Measurements from ENCODE around the gene OPRPN. TPM values are rescaled to one million over a fixed set of nuclear protein-coding genes. Genes with fewer than 3 reads are reported as not detected.

Gene OPRPN
- total RNA-seq (not detected), total RNA-seq (0 to 0.06 (median 0) reads per million in 172 experiments)
- not detected for polyA plus RNA-seq (2013, experiment 1 of 2)
- polyA plus RNA-seq (2013, experiment 2 of 2): not detected

- CTCF ChIA-PET: no interaction called here
- H3K27ac ChIP-seq (ENCODE audit: low read depth in 1 of 2, low read length in 2 of 2): no peak within 1 kb of the TSS
- H3K4me3 ChIP-seq (ENCODE audit: low read length): no peak within 1 kb of the TSS
- intact Hi-C loops (cut with DNase I, micrococcal nuclease): no loop called here
- no peaks in the 10 kb centered on the region for H3K9me3 Mint-ChIP-seq
- no peak for TF ChIP-seq CTCF (IDR thresholded peaks at IDR 0.05)
- no peaks in the 10 kb centered on the region for H3K4me1 ChIP-seq (ENCODE audit: insufficient read depth, low read length)
- POLR2A ChIA-PET: no interaction called here
- H3K27me3 Mint-ChIP-seq: no peaks in the 10 kb centered on the region
- no peaks in the 10 kb centered on the region for H3K36me3 Mint-ChIP-seq (ENCODE audit: low read depth)
- H3K27me3 ChIP-seq (ENCODE audit: control insufficient read depth in 1 of 2, insufficient read depth in 2 of 2, low read length in 2 of 2): no peaks in the 10 kb centered on the region
- H3K9me3 ChIP-seq (ENCODE audit: control insufficient read depth in 1 of 2, insufficient read depth in 1 of 2, low read length in 2 of 2): no peaks in the 10 kb centered on the region
- H3K4me3 Mint-ChIP-seq: no peak within 1 kb of the TSS
- ATAC-seq (ENCODE audit: poor library complexity) (no peak), DNase-seq (no peak)
- H3K36me3 ChIP-seq (ENCODE audit: insufficient read depth, low read length): no peaks in the 10 kb centered on the region
- H3K27ac Mint-ChIP-seq: no peak within 1 kb of the TSS
- no peaks in the 10 kb centered on the region for H3K4me1 Mint-ChIP-seq (ENCODE audit: low read depth)
Observed at GRCh38 chr4:70397580-70397979, at the start of gene OPRPN. OPRPN (plus strand) TSS chr4:70397940; CDS start chr4:70399286, 1,346 bp downstream.

- Mint-ChIP-seq H3K9me3 (no peaks in the 10 kb centered on the region), H3K4me3 (no peak overlapping the region), H3K27ac (no peak overlapping the region), H3K4me1 (ENCODE audit: low read depth) (no peaks in the 10 kb centered on the region), H3K27me3 (no peaks in the 10 kb centered on the region), H3K36me3 (ENCODE audit: low read depth) (no peaks in the 10 kb centered on the region)
- intact Hi-C loops (cut with DNase I, micrococcal nuclease): no loop called here
- no peak overlapping the region for H3K4me3 ChIP-seq (ENCODE audit: low read length)
- no peaks in the 10 kb centered on the region for H3K4me1 ChIP-seq (ENCODE audit: insufficient read depth, low read length)
- no peaks in the 10 kb centered on the region for H3K9me3 ChIP-seq (ENCODE audit: control insufficient read depth in 1 of 2, insufficient read depth in 1 of 2, low read length in 2 of 2)
- DNase-seq: no peak
- ChIA-PET CTCF (no interaction called here), POLR2A (no interaction called here)
- no peak overlapping the region for H3K27ac ChIP-seq (ENCODE audit: low read depth in 1 of 2, low read length in 2 of 2)
- H3K27me3 ChIP-seq (ENCODE audit: control insufficient read depth in 1 of 2, insufficient read depth in 2 of 2, low read length in 2 of 2): no peaks in the 10 kb centered on the region
- no peaks in the 10 kb centered on the region for H3K36me3 ChIP-seq (ENCODE audit: insufficient read depth, low read length)
- no peak for TF ChIP-seq CTCF (IDR thresholded peaks at IDR 0.05)
- ATAC-seq (ENCODE audit: poor library complexity): no peak
Observed at GRCh38 chr4:70356185-70356584, 41.6 kb upstream of the OPRPN start.

GRCh38 chr4:70359115-70359661 lies 38.6 kb upstream of the OPRPN start:
- ChIA-PET CTCF (no interaction called here), POLR2A (no interaction called here)
- Histone ChIP-seq H3K4me1 (ENCODE audit: insufficient read depth, low read length) (no peaks in the 10 kb centered on the region), H3K4me3 (ENCODE audit: low read length) (no peak overlapping the region), H3K27me3 (ENCODE audit: control insufficient read depth in 1 of 2, insufficient read depth in 2 of 2, low read length in 2 of 2) (no peaks in the 10 kb centered on the region), H3K9me3 (ENCODE audit: control insufficient read depth in 1 of 2, insufficient read depth in 1 of 2, low read length in 2 of 2) (no peaks in the 10 kb centered on the region), H3K36me3 (ENCODE audit: insufficient read depth, low read length) (no peaks in the 10 kb centered on the region), H3K27ac (ENCODE audit: low read depth in 1 of 2, low read length in 2 of 2) (no peak overlapping the region)
- H3K4me1 Mint-ChIP-seq (ENCODE audit: low read depth): no peaks in the 10 kb centered on the region
- intact Hi-C loops (cut with DNase I, micrococcal nuclease): no loop called here
- H3K36me3 Mint-ChIP-seq (ENCODE audit: low read depth): no peaks in the 10 kb centered on the region
- no peaks in the 10 kb centered on the region for H3K9me3 Mint-ChIP-seq
- no peaks in the 10 kb centered on the region for H3K27me3 Mint-ChIP-seq
- no peak for ATAC-seq (ENCODE audit: poor library complexity)
- DNase-seq: no peak
- H3K27ac Mint-ChIP-seq: no peak overlapping the region
- H3K4me3 Mint-ChIP-seq: no peak overlapping the region
- TF ChIP-seq CTCF (IDR thresholded peaks at IDR 0.05): no peak

All from CD4-positive, alpha-beta T cell (primary cell).